ENCODE results near the gene SUV39H1. TPM values are rescaled to one million over a fixed set of nuclear protein-coding genes. Genes with fewer than 3 reads are reported as not detected.

Gene SUV39H1
- total RNA-seq, 2 experiments from 2014 or later, result 25.4 to 26.8 TPM

Other genes with a start within 250 kb of the SUV39H1 start
- 10 to 100 TPM; 58.8 to 62.6 TPM for gene SLC38A5, start 226.5 kb upstream of the SUV39H1 start, total RNA-seq
- gene FTSJ1, start 220.5 kb upstream of the SUV39H1 start, total RNA-seq, result 10 to 100 TPM; 56.2 to 59.2 TPM
- 10 to 100 TPM; 23.9 to 24.1 TPM for gene PORCN, start 187.7 kb upstream of the SUV39H1 start, total RNA-seq
- 100 to 1,000 TPM; 200 to 214 TPM for gene EBP, start 174.9 kb upstream of the SUV39H1 start, total RNA-seq
- gene TBC1D25, start 157.0 kb upstream of the SUV39H1 start, total RNA-seq, result 10 to 100 TPM; 22.5 to 22.6 TPM
- 100 to 1,000 TPM; 159 to 164 TPM for gene RBM3, start 122.2 kb upstream of the SUV39H1 start, total RNA-seq
- 10 to 100 TPM; 45.6 to 52.0 TPM for gene WDR13, start 99.2 kb upstream of the SUV39H1 start, total RNA-seq
- gene WAS, start 12.9 kb upstream of the SUV39H1 start, total RNA-seq, result 100 to 1,000 TPM; 142 to 146 TPM
- gene GLOD5, start 65.0 kb downstream of the SUV39H1 start, total RNA-seq, result not detected
- not detected for gene GATA1, start 89.9 kb downstream of the SUV39H1 start, total RNA-seq
- 100 to 1,000 TPM; 107 to 113 TPM for gene HDAC6, start 105.3 kb downstream of the SUV39H1 start, total RNA-seq
- gene ERAS, start 129.8 kb downstream of the SUV39H1 start, total RNA-seq, result not detected
- gene PCSK1N, start 138.9 kb downstream of the SUV39H1 start, total RNA-seq, result 1 to 10 TPM in 1 of 2 experiments, under 1 TPM in 1; 0.68 to 1.2 TPM
- gene TIMM17B, start 201.0 kb downstream of the SUV39H1 start, total RNA-seq, result 10 to 100 TPM; 39.2 to 44.5 TPM
- gene PQBP1, start 201.2 kb downstream of the SUV39H1 start, total RNA-seq, result 10 to 100 TPM; 58.2 to 61.0 TPM
- 10 to 100 TPM; 12.7 to 14.1 TPM for gene SLC35A2, start 214.9 kb downstream of the SUV39H1 start, total RNA-seq
- 10 to 100 TPM; 63.1 to 63.2 TPM for gene PIM2, start 222.3 kb downstream of the SUV39H1 start, total RNA-seq

All from activated naive CD8-positive, alpha-beta T cell treated with anti-CD3 and anti-CD28 coated beads, Interleukin-2, amount 10 ng/mL, durations not matched to agents 7 days and 5 days (primary cell).